HCEC 1CT (cell line): ENCODE measurements around the gene CBX5.
"Not testable (repeated sequence)": the region's sequence is repeated elsewhere in the genome, so short reads cannot be mapped to it uniquely, and the experiment has no call there.

Source experiments
- DNase-seq: peaks from one replicate; pipeline ENCODE4 v3.0.0-alpha.2; 2017

The CBX5 gene

GRCh38 chr12:54279632-54280467 lies at the start of gene CBX5:
Gene CBX5, minus strand, starts transcription at chr12:54280122. Its CDS starts 22,472 bp downstream, at chr12:54257650.
- peak; percentile 100 for DNase-seq

GRCh38 chr12:54328595-54329337 lies 48.8 kb upstream of the CBX5 start:
- DNase-seq = no peak

GRCh38 chr12:54325442-54326109 lies 45.7 kb upstream of the CBX5 start:
- DNase-seq = not testable (repeated sequence)

- peak; percentile 100 for DNase-seq
Measured at GRCh38 chr12:54324617-54325441, 44.9 kb upstream of the CBX5 start, which contains the start of gene COPZ1. Gene COPZ1, plus strand, starts transcription at chr12:54325131. Its CDS starts 33 bp downstream, at chr12:54325164.

GRCh38 chr12:54321363-54321762 lies 41.4 kb upstream of the CBX5 start:
- no peak for DNase-seq

- not testable (repeated sequence) for DNase-seq
Measured at GRCh38 chr12:54312309-54312708, 32.4 kb upstream of the CBX5 start.

- no peak for DNase-seq
Measured at GRCh38 chr12:54311051-54311450, 31.1 kb upstream of the CBX5 start.

- no peak for DNase-seq
Measured at GRCh38 chr12:54306925-54307741, 27.2 kb upstream of the CBX5 start.

- no peak for DNase-seq
Measured at GRCh38 chr12:54304187-54304810, 24.4 kb upstream of the CBX5 start.

GRCh38 chr12:54303640-54304039 lies 23.7 kb upstream of the CBX5 start:
- no peak for DNase-seq

GRCh38 chr12:54301428-54302048 lies 21.6 kb upstream of the CBX5 start:
- no peak for DNase-seq

- DNase-seq = peak; percentile 56
Measured at GRCh38 chr12:54300732-54301427, 21.0 kb upstream of the CBX5 start, which contains the start of gene NFE2. Gene NFE2, minus strand, starts transcription at chr12:54301015. Its CDS starts 5,767 bp downstream, at chr12:54295248.

- DNase-seq = no peak
Measured at GRCh38 chr12:54300225-54300731, 20.4 kb upstream of the CBX5 start.

- no peak for DNase-seq
Measured at GRCh38 chr12:54299515-54300224, 19.7 kb upstream of the CBX5 start.

GRCh38 chr12:54298904-54299303 lies 19.0 kb upstream of the CBX5 start:
- no peak for DNase-seq

GRCh38 chr12:54296393-54297099 lies 16.6 kb upstream of the CBX5 start:
- no peak for DNase-seq

GRCh38 chr12:54294953-54295566 lies 15.1 kb upstream of the CBX5 start:
- DNase-seq = no peak
